H1 (cell line): ENCODE results near the gene DISC1. TPM values are rescaled to one million over a fixed set of nuclear protein-coding genes. Genes with fewer than 3 reads are reported as not detected.

ENCODE experiments used
- CHD1 ChIP-seq: IDR thresholded peaks from 2 replicates; pipeline ENCODE4 v1.6.1; 2012; ENCODE audit warnings: low read depth, low read length, improper control_type of control experiment
- KDM5A ChIP-seq: fragments of 200-600 bp; IDR thresholded peaks from 2 replicates; pipeline ENCODE4 v1.7.1; 2012; ENCODE audit warnings: mild to moderate bottlenecking, low read length, inconsistent platforms, mixed read lengths
- NRF1 ChIP-seq: IDR thresholded peaks from 2 replicates; pipeline ENCODE4 v1.6.1; 2011; ENCODE audit warnings: mild to moderate bottlenecking, low read depth, low read length, improper control_type of control experiment
- TBP ChIP-seq: IDR thresholded peaks from 2 replicates; pipeline ENCODE4 v1.6.1; 2011; ENCODE audit warnings: low read depth, low read length, improper control_type of control experiment
- TEAD4 ChIP-seq: IDR thresholded peaks from 2 replicates; pipeline ENCODE4 v1.6.1; 2012; ENCODE audit warnings: low read depth, low read length, inconsistent platforms, mixed read lengths
- polyA plus RNA-seq, 7 experiments: library from polyadenylated mRNA; depleted of rRNA in 3 of 7; stranded (reverse) in 5 of 7; unstranded in 2 of 7; fragments of >200 nt in 5 of 7; fragments of 200-250 nt in 2 of 7; gene quantifications; 1 replicate in 5 of 7; 2 replicates in 1 of 7; 4 replicates in 1 of 7; pipeline versions ENCODE4 v1.2.1 to v1.2.3, GENCODE V29; 2011 to 2013; ENCODE audit warnings: missing spikeins in 2 of 7, mixed read lengths in 2 of 7
- total RNA-seq: library from RNA; stranded (reverse); fragmentation: NEBNext Ultra II Directional; extraction: Animal tissue kit (Norgen Biotek cat#: 25700); gene quantifications from 2 replicates; pipeline ENCODE4 v1.2.1, GENCODE V29; 2021
- TF ChIP-seq, protein P1 (sequence below): IDR thresholded peaks from 2 replicates; pipeline ENCODE4 v1.6.1; 2011; ENCODE audit warnings: low read depth, mild to moderate bottlenecking, low read length; ENCODE audit not compliant: insufficient read depth

The DISC1 gene
- total and polyA plus RNA-seq, 2 of the 8 experiments (the other 6 are each of a cell fraction or from before 2014, with no cell fraction given), result 1.1 to 3.5 TPM

DNA sequence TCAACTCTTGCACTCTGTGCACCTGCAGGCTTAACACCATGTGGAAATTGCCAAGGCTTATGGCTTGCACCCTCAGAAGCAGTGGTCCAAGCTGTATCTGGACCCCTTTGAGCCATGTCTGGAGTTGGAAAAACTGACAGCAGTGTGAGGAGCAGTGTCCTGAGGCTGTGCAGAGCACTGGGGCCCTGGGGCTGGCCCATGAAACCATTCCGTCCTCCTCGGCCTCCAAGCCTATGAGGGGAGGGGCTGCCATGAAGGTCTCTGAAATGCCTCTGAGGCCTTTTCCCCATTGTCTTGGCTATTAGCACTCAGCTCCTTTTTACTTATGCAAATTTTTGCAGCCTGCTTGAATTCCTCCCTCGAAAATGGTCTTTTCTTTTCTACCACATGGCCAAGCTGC is 126.7 kb downstream of the DISC1 start (continued):
- no peak for TF ChIP-seq CHD1
- TF ChIP-seq TBP, result no peak
- TF ChIP-seq KDM5A, result no peak
- no peak for TF ChIP-seq TEAD4
- TF ChIP-seq, protein P1, sequence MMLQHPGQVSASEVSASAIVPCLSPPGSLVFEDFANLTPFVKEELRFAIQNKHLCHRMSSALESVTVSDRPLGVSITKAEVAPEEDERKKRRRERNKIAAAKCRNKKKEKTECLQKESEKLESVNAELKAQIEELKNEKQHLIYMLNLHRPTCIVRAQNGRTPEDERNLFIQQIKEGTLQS, result no peak
- TF ChIP-seq NRF1, result no peak
